ENCODE data around the gene BIRC5.

DNA sequence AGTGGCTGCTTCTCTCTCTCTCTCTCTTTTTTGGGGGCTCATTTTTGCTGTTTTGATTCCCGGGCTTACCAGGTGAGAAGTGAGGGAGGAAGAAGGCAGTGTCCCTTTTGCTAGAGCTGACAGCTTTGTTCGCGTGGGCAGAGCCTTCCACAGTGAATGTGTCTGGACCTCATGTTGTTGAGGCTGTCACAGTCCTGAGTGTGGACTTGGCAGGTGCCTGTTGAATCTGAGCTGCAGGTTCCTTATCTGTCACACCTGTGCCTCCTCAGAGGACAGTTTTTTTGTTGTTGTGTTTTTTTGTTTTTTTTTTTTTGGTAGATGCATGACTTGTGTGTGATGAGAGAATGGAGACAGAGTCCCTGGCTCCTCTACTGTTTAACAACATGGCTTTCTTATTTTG is 9.7 kb downstream of the BIRC5 start:
- TF ChIP-seq SIN3A (IDR thresholded peaks at IDR 0.05; ENCODE audit: borderline replicate concordance, insufficient read depth, low read depth, low read length), result no peak
- TF ChIP-seq POLR2AphosphoS5 (IDR thresholded peaks at IDR 0.05; ENCODE audit: low read depth, low read length), result no peak
- TF ChIP-seq, protein P1, sequence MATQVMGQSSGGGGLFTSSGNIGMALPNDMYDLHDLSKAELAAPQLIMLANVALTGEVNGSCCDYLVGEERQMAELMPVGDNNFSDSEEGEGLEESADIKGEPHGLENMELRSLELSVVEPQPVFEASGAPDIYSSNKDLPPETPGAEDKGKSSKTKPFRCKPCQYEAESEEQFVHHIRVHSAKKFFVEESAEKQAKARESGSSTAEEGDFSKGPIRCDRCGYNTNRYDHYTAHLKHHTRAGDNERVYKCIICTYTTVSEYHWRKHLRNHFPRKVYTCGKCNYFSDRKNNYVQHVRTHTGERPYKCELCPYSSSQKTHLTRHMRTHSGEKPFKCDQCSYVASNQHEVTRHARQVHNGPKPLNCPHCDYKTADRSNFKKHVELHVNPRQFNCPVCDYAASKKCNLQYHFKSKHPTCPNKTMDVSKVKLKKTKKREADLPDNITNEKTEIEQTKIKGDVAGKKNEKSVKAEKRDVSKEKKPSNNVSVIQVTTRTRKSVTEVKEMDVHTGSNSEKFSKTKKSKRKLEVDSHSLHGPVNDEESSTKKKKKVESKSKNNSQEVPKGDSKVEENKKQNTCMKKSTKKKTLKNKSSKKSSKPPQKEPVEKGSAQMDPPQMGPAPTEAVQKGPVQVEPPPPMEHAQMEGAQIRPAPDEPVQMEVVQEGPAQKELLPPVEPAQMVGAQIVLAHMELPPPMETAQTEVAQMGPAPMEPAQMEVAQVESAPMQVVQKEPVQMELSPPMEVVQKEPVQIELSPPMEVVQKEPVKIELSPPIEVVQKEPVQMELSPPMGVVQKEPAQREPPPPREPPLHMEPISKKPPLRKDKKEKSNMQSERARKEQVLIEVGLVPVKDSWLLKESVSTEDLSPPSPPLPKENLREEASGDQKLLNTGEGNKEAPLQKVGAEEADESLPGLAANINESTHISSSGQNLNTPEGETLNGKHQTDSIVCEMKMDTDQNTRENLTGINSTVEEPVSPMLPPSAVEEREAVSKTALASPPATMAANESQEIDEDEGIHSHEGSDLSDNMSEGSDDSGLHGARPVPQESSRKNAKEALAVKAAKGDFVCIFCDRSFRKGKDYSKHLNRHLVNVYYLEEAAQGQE (IDR thresholded peaks at IDR 0.05; ENCODE audit: insufficient read depth in 1 of 2, low read depth in 2 of 2, low read length in 1 of 2), result no peak
- TF ChIP-seq, protein P2, sequence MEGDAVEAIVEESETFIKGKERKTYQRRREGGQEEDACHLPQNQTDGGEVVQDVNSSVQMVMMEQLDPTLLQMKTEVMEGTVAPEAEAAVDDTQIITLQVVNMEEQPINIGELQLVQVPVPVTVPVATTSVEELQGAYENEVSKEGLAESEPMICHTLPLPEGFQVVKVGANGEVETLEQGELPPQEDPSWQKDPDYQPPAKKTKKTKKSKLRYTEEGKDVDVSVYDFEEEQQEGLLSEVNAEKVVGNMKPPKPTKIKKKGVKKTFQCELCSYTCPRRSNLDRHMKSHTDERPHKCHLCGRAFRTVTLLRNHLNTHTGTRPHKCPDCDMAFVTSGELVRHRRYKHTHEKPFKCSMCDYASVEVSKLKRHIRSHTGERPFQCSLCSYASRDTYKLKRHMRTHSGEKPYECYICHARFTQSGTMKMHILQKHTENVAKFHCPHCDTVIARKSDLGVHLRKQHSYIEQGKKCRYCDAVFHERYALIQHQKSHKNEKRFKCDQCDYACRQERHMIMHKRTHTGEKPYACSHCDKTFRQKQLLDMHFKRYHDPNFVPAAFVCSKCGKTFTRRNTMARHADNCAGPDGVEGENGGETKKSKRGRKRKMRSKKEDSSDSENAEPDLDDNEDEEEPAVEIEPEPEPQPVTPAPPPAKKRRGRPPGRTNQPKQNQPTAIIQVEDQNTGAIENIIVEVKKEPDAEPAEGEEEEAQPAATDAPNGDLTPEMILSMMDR (IDR thresholded peaks at IDR 0.05), result no peak
